Retinal pigment epithelial cell (primary cell): ENCODE data around the gene PFKP.

Experiments
- DNase-seq: peaks from one replicate; pipeline ENCODE4 v3.0.0-alpha.2; 2010; ENCODE audit warnings: low read depth
- H3K4me3 ChIP-seq: 2 replicates; pipeline ENCODE4 v1.5.1; 2011; ENCODE audit warnings: mild to moderate bottlenecking, low read length, control low read depth, moderate library complexity
- TF ChIP-seq, protein P1 (sequence below): conservative IDR thresholded peaks from 2 replicates; pipeline ENCODE4 v1.5.1; 2011; ENCODE audit warnings: low read depth, low read length, control low read depth, inconsistent platforms

The PFKP gene

DNA sequence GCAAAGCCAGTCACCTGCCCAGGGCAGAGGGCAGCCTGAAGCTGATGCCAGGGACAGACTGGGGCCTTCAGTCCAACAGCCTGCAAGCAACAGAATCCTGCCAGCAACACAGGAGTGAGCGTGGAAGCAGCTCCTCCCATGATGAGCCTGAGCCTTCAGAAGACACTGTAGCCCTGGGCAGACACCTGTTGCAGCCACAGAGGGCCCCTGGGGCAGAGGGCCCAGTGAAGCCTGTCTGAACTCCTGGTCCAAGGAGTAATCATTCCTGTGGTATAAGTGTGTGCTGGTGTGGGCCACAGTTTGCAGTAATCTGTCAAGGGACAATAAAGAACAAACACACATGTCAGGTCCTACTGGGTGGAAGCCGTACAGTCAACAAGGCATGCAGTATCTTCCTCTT is 2.9 kb upstream of the PFKP start:
- DNase-seq, result no peak
- TF ChIP-seq, protein P1, sequence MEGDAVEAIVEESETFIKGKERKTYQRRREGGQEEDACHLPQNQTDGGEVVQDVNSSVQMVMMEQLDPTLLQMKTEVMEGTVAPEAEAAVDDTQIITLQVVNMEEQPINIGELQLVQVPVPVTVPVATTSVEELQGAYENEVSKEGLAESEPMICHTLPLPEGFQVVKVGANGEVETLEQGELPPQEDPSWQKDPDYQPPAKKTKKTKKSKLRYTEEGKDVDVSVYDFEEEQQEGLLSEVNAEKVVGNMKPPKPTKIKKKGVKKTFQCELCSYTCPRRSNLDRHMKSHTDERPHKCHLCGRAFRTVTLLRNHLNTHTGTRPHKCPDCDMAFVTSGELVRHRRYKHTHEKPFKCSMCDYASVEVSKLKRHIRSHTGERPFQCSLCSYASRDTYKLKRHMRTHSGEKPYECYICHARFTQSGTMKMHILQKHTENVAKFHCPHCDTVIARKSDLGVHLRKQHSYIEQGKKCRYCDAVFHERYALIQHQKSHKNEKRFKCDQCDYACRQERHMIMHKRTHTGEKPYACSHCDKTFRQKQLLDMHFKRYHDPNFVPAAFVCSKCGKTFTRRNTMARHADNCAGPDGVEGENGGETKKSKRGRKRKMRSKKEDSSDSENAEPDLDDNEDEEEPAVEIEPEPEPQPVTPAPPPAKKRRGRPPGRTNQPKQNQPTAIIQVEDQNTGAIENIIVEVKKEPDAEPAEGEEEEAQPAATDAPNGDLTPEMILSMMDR, result no peak
- H3K4me3 ChIP-seq, result no peak overlapping the region

DNA sequence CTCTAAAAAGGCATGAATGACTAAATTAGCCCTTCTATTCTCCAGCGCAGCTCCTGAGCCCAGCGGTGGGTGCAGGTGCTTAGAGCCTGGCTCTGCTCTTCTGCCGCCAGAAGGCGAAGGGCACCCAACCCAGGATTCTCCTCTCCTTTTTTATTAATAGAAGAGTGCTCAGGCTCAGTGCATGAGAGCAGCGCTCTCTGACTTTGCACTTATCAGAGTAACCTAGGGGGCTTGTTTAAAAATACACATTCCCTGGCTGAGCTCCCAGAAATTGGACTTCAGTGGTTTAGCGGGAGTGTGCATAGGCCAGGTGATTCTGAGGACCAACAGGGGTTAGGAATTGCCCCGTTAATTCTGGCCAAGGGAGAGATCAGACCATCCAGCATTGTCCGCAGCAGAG is 1.7 kb upstream of the PFKP start:
- TF ChIP-seq, protein P1, result no peak
- H3K4me3 ChIP-seq, result no peak overlapping the region
- DNase-seq, result no peak

DNA sequence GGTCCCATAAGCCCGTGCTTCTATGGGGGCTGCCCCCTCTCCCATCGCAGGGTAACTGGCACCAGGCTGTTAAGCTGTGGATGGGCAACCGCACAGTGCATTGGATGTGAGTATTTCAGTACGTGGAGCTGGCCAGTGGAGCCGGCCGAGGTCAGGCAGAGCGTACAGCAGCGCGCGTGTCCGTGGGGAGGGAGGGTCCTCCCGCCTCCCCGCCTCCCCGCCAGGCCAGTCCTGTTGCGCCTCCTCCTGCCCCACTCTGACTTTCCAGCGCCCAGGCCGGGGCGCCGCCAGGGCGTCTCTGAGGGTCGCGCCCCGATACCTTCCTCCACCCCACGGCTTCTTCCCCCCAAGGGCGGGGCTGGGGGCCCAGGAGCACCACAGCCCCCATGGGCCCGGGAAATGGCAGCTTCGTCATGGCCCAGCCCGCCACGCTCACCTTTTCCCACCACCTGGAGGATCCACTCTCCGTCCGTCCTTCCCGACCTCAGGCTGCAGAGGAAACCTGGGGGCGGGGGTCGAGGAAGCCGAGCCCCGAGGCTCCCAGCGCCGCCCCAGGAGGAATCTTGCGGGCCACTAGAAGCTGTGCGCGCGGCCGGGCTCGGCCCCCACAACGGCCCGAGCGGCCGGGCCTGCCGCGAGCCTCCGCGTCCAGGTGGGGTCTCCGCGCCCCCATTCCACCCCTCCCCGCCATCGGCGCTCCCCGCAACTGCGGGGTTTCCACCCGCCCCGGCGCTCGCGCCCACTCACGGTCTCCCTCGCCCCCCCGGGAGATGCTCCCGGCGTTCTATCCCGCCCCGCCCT is 831 bp upstream of the PFKP start:
- TF ChIP-seq, protein P1, result no peak
- peak overlapping the region; percentile 61 for H3K4me3 ChIP-seq
- no peak for DNase-seq

DNA sequence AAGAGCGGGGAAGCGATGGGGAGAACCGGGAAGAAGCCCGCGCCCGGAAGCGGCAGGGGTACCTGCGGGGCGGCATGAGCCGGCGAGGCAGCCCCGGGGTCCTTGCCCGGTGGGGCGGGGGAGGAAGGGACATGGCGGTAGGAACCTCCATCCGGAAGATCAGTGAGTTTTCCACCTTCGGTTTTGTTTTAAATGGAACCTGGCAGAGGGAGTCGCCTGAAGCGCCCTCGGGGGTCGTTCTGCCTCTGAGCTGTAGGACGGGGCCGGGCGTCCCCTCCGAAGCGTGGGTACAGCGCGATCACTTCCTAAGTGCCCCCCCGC is 471 bp downstream of the PFKP start:
- H3K4me3 ChIP-seq, result peak overlapping the region; percentile 83
- no peak for DNase-seq
- TF ChIP-seq, protein P1, result no peak

- no peak for DNase-seq
- TF ChIP-seq, protein P1, result peak; percentile 35
- peak overlapping the region; percentile 83 for H3K4me3 ChIP-seq
Observed at GRCh38 chr10:3068201-3068967, 1.0 kb downstream of the PFKP start.

DNA sequence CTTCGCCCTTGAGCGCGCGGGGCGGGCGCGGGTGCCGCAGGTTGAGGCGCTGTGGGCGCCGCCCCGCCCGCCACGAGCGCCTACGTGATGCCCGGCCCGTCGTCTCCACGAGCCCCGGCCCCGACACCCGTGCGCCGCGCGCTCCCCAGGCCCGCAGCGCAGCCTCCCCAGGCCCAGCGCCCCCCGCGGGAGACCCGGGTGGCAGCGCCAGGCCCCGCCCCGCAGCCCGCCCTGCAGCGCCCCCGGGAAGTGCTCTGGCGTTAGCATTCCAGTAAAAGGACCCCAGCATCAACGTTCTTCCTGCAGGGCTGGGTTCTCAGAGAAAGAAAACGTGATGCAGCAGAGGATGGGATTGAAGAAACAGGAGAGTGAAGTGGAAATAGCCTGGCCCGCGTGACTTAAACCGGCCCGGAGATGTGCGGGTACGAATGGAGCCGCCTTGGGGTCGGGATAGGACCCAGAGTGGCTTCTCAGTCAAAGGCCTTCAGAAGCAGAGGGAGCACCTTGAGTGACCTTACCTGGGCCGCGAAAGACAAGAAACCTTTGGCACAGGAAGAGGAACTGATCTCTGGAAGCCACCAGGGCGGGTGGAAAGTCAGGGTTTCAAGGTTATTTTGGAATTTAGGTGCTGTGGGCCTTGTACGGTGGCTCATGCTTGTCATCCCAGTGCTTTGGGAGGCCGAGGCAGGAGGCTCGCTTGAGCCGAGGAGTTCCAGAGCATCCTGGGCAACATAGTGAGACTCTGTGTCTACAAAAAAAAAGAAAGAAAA is 1.8 kb downstream of the PFKP start:
- no peak for DNase-seq
- H3K4me3 ChIP-seq, result peak overlapping the region; percentile 83
- TF ChIP-seq, protein P1, result peak; percentile 6
